Stomach (tissue), 4 donors: ENCODE data around the gene TAPT1.

ENCODE experiments used
- POLR2A ChIP-seq, 4 donors: fragments of 450-650 bp; IDR thresholded peaks; one replicate each; pipeline ENCODE4 v1.6.1; 2016; ENCODE audit warnings: antibody characterized with exemption in 4 of 4, control low read depth in 2 of 4, mild to moderate bottlenecking in 1 of 4, moderate library complexity in 1 of 4
- TF ChIP-seq, protein P1 (sequence below), 7 experiments: fragments of 450-650 bp in 4 of 7; fragments of 200-600 bp in 3 of 7; sonication (generic) in 3 of 7; IDR thresholded peaks; one replicate each; pipeline ENCODE4 v1.5.1; 2016 to 2019; ENCODE audit warnings: antibody characterized with exemption in 7 of 7, control low read depth in 2 of 7, mild to moderate bottlenecking in 1 of 7

- TF ChIP-seq, protein P1, sequence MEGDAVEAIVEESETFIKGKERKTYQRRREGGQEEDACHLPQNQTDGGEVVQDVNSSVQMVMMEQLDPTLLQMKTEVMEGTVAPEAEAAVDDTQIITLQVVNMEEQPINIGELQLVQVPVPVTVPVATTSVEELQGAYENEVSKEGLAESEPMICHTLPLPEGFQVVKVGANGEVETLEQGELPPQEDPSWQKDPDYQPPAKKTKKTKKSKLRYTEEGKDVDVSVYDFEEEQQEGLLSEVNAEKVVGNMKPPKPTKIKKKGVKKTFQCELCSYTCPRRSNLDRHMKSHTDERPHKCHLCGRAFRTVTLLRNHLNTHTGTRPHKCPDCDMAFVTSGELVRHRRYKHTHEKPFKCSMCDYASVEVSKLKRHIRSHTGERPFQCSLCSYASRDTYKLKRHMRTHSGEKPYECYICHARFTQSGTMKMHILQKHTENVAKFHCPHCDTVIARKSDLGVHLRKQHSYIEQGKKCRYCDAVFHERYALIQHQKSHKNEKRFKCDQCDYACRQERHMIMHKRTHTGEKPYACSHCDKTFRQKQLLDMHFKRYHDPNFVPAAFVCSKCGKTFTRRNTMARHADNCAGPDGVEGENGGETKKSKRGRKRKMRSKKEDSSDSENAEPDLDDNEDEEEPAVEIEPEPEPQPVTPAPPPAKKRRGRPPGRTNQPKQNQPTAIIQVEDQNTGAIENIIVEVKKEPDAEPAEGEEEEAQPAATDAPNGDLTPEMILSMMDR (IDR thresholded peaks at IDR 0.05), result no peak
- no peak for TF ChIP-seq POLR2A (IDR thresholded peaks at IDR 0.05)
Observed at GRCh38 chr4:16229604-16230003, 3.3 kb upstream of the TAPT1 start.
